Vagina (tissue), 2 donors: ENCODE measurements around the gene ABCA13.

Experiments used
- CTCF ChIP-seq, 3 experiments: fragments of 450-650 bp in 2 of 3; fragments of 200-600 bp in 1 of 3; sonication (generic) in 1 of 3; IDR thresholded peaks; one replicate each; pipeline ENCODE4 v1.5.1; 2017 to 2019; ENCODE audit warnings: antibody characterized with exemption in 3 of 3, mild to moderate bottlenecking in 2 of 3, moderate library complexity in 2 of 3
- POLR2A ChIP-seq, 2 donors: fragments of 450-650 bp; IDR thresholded peaks; one replicate each; pipeline ENCODE4 v1.6.1; 2017; ENCODE audit warnings: antibody characterized with exemption in 2 of 2, mild to moderate bottlenecking in 2 of 2, moderate library complexity in 2 of 2

- TF ChIP-seq POLR2A (IDR thresholded peaks at IDR 0.05), result no peak
- no peak for TF ChIP-seq CTCF (IDR thresholded peaks at IDR 0.05)
Observed at GRCh38 chr7:48217753-48218152, 46.5 kb downstream of the ABCA13 start.
